NCI-H748 treated with DMSO at 0.1 percent for 48 hours (cell line): Measurements from ENCODE around the gene FBXL17.

Experiments used
- DNase-seq: peaks from one replicate; lab custom pipeline; 2025; lab: John Stamatoyannopoulos, UW

FBXL17 gene

DNA sequence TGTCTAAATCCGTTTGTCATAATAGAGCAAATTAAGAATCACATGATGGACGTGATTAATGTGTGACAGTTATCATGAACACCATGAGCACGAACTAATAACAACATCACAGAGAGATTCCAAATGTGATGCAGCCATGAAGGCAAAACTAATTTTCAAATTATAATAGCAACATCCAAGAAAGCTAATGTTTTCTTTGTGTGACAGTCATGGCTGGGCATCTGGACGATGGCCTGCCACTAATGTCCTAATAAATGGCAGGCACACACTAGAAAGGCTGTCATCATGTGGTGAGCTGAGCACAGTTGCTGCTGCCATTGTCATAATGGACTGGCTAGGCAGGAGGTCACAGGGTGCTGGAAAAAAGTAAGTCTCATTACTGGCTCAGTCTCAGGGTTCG is 431.1 kb downstream of the FBXL17 start:
- no peak for DNase-seq

DNA sequence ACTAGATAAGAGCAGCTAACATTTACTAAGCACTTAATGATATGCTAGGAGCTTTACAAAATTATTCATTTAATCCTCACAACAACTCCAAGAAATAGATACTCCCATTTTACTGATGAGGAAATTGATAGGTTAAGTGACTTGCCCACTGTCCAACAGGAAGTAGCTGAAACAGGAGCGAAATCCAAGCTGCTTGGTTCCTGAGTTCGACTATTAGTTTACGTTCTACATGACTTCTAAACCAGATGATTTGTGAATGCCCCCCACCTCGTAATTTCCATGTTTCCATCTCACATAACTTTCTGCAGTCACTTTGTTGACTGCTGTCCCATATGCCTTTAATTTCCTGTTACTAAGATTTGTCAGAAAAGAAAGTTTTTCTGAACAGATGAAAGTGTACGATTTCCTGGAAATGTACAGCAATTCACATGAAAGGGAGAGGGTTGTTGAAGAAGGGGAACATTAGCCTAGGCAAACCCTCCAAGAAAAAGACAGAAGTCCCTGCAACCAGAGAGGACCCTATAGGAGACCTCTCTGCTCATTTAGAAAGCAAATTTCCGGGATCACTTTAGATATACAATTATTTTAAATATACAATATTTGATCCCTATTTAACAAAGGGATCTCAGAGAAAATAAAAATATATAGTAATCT is 432.1 kb downstream of the FBXL17 start:
- DNase-seq = no peak

DNA sequence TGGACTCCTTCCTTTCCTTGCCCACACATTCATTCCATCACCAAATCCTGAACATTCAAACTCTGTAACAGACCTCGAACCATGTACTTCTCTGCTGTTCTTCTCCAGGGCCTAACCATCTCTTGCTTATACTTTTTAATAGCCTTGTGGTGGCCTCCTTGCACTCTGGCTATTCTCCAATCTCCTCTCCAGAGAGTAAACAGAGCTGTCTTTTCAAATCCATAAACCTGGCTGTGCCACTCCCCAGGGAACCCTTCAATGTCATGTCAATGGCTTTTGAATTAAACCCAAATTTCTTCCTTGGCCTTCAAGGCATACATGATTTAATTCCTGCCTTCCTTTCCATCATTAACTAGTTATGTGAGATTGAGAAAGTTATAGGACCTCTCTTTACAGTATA is 433.5 kb downstream of the FBXL17 start:
- no peak for DNase-seq

DNA sequence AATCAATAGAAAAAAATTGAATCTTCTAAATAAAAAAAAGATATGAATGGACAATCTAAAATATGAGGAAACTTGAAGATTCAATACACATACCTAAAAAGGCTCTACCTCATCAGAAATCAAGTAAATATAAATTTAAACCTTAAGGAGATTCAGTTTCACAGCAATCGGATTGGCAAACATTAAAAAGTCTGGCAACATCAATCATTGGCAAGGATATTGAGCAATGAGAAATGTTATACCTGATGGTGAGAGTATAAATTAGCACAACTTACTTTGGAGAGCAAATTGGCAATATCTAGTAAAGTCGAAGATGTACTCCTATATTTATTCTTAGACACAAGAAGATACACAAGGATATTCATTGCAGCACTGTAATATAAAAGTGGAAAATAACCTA is 436.8 kb downstream of the FBXL17 start:
- DNase-seq = no peak

DNA sequence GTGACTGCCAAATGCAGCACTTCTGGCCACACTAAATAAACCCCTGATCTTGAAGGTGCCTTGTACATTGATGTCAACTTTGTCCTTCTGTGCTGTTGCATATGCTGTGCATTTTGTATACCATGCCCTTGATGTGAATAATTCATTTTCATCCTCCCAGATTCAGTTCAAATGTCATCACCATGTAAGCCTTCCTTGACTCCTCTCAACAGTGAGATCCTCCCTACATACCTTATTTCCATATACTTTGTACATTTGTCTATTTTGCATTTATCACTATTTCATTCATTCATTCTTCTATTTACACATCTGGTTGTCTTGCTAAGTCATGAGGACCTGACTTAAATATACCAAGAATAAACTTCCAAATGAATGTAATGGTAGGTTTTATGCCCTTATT is 438.0 kb downstream of the FBXL17 start:
- DNase-seq = no peak

DNA sequence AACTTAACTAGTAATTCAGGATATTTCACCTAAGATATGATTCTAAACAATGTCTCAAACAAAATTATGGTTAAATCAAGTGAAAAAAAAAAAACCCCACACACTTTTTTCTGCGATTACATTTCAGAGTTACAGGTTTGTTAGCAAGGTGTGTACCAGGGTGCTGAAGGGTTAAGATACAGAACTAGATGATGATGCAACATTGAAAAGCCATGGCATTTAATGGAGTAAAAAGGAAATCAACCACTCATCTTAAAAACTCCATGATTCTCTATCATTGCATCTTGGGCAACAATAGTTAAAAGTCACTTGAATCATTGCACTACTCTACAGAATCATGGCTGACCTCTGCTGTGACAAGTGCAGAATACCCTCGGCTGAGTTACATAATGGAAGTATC is 440.9 kb downstream of the FBXL17 start:
- no peak for DNase-seq

DNA sequence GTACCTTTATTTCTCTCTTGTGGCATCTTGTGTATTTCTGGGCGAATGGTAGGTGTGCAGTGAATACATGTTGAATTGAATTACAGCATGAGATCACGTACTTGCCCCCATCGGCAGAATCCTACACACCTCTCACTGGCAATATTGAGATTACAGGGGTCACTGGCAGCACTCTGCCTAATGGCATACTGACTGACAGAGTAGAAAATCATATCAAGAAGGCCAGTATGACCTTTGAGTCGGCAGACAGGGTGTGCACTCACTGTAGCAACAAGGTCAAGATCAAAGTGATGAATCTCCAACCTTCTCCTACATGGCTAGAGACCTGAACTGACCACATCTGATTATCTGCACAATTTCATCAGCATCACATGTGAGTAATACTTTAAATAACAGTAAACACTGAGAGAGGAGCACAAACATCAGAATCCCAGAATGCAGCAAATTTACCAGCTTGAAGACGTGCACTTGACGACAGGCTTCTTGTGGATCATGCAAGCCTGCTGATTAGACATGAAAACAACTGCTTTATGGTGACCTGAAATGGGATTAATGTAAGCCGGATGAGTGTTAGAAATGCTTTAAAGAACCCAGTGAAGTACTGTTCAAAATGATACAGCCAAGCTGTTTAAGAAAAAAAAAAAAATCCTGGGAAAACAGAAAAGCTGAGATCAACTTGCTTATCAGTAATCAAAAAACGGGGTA is 444.1 kb downstream of the FBXL17 start:
- DNase-seq = no peak

DNA sequence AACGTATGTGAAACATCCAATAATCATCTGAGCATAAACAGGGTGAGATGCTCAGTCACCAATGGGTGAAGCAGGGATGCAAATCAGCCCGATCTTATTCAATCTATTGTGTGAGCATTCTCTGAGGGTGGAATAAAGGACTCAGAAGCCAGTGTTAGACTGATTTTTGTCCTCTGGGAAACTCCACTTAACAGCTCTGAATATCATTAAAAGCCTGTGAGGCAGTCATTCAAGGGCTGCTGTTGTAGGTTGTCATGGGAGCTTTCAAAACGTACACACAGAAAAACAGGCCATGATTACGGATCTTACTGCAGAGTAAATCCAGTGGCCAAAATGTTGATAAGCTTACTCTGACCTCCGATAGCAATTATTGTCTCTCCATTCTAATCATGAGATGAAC is 444.7 kb downstream of the FBXL17 start:
- DNase-seq = peak; percentile 34

DNA sequence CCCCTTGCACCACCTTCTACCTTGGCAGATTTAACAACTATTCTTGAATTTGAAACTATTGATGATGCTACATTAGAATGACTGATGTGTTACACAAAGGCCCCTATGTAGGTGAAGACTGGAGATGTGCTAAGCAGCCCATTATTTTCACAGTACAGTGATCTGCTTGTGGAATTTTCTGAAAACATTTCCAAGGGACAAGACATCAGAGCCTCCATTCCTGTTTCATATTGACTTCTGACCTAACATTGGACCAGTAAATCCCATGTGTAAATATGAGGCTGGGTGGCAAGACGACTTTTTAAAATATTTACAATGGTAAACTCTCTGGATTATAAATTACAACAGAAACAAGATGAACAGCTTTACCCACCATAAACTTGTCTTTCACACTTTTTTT is 445.4 kb downstream of the FBXL17 start:
- no peak for DNase-seq

DNA sequence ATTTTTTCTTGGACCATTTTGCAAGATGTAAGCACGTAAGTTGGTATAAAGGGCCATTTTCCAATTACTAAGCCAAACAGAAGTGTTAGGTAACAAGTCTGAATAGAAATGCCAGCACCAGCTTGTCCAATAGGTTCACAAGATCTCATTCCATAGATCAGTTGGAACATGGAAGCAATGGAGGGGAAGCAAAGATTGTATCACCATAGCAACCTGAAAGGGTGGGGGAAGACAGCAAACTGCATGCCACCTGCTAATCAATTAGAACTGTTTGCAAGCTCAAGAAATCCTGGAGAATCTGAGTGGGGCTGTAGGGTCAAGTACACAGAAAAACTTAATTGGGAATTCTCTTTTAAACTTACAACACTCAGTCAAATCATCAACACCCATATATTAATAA is 446.3 kb downstream of the FBXL17 start:
- no peak for DNase-seq

DNA sequence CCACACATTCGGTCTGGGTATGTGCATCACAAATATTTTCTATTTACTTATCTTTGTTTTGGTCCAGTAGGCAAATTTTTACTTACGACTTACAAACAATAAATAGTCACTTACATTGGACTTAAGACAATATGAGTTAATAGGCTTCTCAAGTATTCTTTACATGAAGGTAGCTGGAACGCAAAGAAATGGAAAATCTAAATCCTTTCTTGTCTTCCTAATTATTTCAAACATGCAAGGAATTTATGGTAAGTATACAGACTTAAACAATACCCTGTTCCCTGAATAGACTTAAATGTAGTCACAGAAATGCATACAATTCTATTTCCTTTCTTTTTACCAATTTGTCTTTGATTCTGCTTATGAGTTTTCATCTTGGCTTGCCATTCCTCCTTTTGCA is 448.6 kb downstream of the FBXL17 start:
- no peak for DNase-seq

DNA sequence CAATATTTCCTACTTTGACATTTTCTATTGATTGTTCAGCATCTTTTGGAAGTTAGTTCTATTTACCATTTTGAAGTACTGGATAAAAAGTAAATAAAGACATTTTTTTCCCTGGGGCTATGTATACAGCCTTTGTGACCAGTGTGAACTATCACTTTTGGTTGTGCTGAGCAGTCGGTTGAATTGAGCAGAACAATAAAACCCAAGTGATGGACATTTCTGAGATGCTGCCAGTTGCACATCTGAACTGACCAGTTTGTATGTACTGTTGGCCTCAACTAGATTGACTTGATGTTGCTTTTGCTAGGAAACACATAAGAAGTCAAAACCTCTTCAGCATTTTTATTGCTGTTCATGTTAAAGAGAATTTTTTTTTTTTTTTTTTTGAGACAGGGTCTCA is 451.0 kb downstream of the FBXL17 start:
- DNase-seq = no peak

DNA sequence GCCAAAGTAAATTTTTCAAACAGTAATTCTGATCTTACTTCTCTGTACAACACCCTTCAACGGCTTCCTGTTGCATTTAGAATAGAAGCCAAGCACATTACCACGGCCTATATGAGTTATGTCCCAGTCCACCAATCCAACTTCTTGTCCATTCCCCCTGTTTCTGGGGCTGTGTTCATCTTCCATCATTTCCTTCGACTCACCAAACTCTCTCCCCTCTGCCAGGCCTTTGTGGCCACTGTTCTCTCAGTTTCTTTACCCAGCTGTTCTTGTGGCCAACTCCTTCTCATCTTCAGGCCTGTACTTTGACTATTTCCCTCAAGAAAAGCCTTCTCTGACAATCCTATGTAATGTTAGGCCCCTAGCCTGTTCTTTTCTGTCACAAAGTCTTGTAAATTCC is 451.8 kb downstream of the FBXL17 start:
- DNase-seq = no peak

DNA sequence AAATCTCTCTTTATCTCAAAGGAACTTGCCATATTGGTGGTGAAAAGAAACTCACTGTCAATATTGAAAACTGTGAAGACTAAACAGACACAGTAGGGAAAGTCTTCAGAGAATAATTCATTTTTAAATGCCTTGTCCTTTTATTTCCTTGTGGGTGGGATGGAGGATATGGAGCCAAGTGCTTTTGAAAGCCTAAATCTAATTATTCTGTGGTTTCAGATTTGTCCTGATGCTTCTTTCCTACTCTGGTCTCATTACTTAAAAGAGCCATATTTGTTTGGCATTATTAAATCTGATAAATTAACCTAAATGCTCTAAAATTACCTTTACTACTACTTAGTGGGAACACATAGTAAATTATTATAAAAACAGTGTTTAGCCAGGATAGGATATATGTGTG is 452.8 kb downstream of the FBXL17 start:
- no peak for DNase-seq

DNA sequence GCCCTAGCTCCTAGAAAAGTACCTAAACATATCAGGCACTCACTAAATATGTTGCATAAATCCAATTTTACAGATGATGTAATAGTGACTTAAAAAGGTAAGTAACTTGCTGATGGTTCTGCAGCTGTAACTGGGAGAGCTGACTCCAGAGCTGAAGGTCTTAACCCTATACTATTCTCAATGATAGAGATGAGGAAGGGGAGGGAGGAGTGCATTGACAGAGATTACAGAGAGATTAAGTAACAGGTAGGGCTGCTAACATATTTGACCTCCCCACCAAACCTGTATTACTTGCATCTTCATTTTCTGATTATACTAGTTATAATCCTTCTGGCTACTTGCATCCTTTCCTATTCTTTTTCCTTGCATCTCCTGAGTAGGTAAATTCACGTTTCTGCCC is 455.8 kb downstream of the FBXL17 start:
- no peak for DNase-seq

DNA sequence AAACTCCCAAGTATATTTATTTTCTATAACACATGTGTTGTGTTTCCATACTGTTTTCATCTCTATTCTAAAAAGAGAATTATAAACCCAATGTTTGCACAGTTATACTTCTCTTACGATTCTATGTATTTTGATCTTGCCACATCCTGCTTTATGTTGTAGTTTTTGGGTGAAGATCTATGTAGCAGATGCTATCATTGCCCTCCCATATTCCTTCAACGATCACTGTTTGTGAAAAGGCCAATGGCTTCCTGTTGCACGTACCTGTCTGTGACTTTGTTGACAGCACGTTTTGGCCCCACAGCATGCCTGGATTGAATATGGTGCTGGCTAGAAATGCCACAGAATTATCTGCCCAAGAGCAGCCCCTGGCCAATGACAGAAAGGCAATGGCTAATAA is 456.7 kb downstream of the FBXL17 start:
- DNase-seq = no peak

DNA sequence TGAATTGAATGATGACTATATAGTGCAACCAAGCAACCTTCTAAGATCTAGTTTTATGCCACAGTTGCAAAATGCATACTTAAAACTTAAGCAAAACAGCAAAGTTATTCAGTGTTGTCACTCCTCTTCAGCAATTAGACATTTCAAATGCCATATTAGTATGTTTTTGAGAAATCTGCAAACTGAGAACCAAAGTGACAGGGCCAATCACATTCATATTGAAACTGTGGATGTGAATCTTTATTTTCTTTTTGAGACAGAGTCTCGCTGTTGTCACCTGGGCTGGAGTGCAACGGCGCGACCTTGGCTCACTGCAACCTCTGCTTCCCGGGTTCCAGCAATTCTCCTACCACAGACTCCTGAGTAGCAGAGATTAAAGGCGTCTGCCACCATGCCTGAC is 461.9 kb downstream of the FBXL17 start:
- no peak for DNase-seq

DNA sequence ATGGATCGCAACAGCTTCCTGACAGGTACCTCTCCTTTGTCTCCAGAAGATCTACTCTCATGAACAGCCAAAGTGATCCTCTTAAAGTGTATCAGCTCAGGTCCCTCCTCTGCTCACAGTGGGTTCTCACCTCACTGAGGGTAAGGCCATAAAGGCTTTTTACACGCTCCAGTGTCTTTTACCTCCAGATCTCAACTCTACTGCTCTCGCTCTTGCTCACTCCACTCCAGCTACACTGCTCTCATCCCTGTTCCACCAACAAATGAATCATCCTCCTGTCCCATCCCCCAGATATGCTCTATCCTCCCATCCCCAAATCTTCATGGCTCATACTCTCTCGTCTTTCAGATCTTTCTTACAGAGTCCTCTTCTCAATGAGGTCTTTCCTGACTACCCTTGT is 462.5 kb downstream of the FBXL17 start:
- DNase-seq = no peak

DNA sequence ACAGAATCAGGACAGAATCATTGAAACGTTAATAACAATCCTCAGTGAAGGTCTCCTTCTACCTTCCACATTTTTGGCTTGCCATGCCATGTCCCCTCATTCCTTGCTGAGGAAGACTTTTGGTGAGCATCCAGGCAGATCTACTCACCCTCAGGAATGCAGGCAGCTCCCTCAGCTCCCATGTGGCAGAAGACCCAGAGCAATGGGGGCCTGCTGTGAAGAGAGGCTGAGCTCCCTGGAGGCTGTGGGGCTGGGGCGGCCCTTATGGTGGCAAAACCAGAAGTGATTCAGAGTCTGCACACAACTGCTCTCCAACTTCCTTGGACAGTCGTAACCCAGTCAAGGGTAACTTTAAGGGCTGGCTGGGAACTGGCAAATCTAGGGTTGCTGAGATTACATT is 463.9 kb downstream of the FBXL17 start:
- DNase-seq = no peak

DNA sequence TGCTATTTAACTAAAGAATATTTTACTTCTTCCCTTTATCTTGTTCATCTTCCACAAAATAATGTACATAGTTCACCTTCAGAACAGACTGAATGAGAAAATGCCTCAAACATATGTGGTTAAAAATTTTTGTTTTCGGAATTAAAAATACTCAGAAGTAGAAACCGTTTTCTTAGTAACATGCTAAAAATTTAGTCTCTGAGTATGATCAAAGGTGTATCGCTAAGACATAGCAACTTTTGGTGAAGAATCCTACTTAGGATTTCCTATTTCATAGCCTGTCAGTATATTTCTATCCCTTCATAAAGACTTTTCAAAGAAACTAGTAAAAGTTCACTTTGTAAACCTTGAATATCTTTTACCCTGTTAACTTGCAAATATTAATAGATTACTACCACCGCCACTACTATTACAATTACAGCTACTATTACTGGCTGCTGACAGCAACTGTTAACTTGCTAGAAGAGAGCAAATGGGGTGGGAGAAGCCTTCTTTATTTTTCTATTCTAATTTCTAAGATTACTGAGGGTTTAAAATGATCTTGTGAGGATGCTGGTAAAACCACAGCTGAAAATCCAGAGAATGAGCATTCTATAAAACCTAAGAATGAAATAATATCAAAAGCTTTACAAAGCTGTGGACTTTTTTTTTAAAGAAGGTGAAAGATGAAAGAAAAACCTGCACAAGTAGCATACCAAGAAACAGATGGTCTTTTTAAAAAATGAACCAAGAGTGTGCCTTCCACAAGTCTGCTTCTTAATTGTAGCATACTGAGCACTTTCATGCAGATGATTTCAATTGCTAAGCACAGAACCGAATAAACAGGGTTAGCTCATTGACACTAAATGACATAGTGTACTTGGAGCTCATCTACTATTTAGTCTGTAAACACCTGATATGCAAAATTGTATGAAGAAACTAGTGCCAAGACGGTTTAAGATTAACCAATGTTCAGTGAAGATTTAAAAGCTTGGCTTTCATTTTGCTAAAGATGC is 464.9 kb downstream of the FBXL17 start:
- DNase-seq = no peak

DNA sequence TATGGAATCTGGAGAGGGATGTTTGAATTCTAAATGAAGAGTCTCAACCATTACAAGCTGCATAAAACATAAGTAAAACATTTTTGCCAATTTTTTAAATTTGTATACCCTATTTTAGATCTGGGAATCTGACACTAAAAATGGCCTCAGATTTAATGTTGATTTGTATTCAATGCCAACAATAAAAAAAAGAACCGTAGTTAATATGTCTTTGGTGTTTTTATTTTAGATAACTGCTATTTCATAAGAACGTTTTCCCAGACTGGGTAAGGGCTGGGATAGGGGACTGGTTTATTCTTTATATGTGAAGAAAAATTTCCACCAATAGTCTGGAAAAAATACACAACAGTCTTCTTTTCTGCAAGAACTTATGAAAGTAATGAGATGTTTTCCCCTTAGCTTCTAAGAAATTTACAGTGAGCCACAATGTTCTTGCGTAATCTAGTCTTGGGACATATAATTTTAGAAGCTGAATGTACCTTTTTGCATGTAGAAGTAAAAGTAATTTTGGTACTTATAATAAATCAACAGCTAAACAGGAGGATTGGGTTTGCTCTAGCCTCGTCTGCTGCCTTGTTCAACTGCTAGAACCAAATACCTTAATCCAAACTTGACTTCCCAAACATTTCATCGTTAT is 466.6 kb downstream of the FBXL17 start:
- DNase-seq = no peak

DNA sequence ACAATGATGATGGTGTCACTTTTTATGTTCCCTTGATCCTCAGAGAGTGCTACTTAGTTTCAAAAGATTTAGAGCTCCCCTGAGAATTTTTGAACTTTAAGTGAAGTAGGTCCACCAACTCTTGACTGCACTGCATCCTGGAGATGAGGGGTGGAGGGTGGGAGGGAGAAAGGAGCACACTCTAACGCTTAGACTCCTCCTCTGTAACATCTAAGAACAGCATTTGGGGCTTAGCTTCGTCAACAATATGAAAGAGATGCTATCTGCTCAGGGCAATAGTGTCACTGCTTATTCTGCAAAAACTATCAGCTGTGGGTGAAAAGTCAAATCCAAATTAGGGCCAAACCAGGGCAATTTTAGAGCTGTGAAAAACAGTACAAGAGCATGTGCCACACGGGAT is 468.4 kb downstream of the FBXL17 start:
- no peak for DNase-seq
